Measurements from ENCODE around the gene NELL1.

Gene NELL1

DNA sequence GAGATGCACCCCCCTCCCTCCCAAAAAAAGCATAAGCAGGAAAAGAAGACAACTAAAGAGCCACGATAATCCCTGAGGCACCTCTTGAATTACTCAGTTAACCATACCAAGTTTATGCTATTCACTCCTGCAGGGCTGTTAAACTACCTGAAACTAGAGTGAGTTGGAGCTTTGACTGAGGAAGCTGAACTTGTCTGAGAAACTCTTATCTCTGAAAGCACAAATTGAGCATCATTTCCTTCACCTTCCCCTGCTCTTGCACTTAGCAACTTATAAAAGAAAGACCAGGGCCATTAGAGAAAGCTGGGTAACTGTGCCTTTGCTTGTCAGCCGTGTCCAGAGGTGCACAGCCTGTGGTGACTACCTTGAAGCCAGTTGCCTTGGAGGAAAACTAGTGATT is 745.6 kb downstream of the NELL1 start:
- H3K9me3 ChIP-seq (ENCODE audit: control insufficient read depth, low read length) = no peaks in the 10 kb centered on the region
- no peak overlapping the region for H3K4me3 ChIP-seq (ENCODE audit: low read depth, low read length)
- H3K79me2 ChIP-seq = no peaks in the 10 kb centered on the region
- H3K27ac ChIP-seq = no peak overlapping the region
- H3K36me3 ChIP-seq (ENCODE audit: control insufficient read depth, insufficient read depth, low read length) = no peaks in the 10 kb centered on the region
- H3K4me2 ChIP-seq (ENCODE audit: low read length) = no peak overlapping the region
- no peak for TF ChIP-seq CTCF (IDR thresholded peaks at IDR 0.05)
- no peaks in the 10 kb centered on the region for H3K27me3 ChIP-seq (ENCODE audit: control insufficient read depth, insufficient read depth, low read length)
- no peaks in the 10 kb centered on the region for H3K4me1 ChIP-seq
- H3K9ac ChIP-seq = no peak overlapping the region
- H2AFZ ChIP-seq = no peak overlapping the region

- no peak for TF ChIP-seq CTCF (IDR thresholded peaks at IDR 0.05)
- Histone ChIP-seq H3K9me3 (ENCODE audit: control insufficient read depth, low read length) (no peaks in the 10 kb centered on the region), H3K4me3 (ENCODE audit: low read depth, low read length) (no peak overlapping the region), H2AFZ (no peak overlapping the region), H3K79me2 (no peaks in the 10 kb centered on the region), H3K27ac (no peak overlapping the region), H3K27me3 (ENCODE audit: control insufficient read depth, insufficient read depth, low read length) (no peaks in the 10 kb centered on the region), H3K9ac (no peak overlapping the region), H3K4me1 (no peaks in the 10 kb centered on the region), H3K36me3 (ENCODE audit: control insufficient read depth, insufficient read depth, low read length) (no peaks in the 10 kb centered on the region), H3K4me2 (ENCODE audit: low read length) (no peak overlapping the region)
Observed at GRCh38 chr11:21415606-21416005, 746.2 kb downstream of the NELL1 start.

GRCh38 chr11:21421711-21422329 is 752.4 kb downstream of the NELL1 start:
- H3K4me2 ChIP-seq (ENCODE audit: low read length) = no peak overlapping the region
- no peaks in the 10 kb centered on the region for H3K79me2 ChIP-seq
- no peaks in the 10 kb centered on the region for H3K4me1 ChIP-seq
- H3K36me3 ChIP-seq (ENCODE audit: control insufficient read depth, insufficient read depth, low read length) = no peaks in the 10 kb centered on the region
- H3K9ac ChIP-seq = no peak overlapping the region
- no peak overlapping the region for H3K4me3 ChIP-seq (ENCODE audit: low read depth, low read length)
- H3K27me3 ChIP-seq (ENCODE audit: control insufficient read depth, insufficient read depth, low read length) = no peaks in the 10 kb centered on the region
- no peak for TF ChIP-seq CTCF (IDR thresholded peaks at IDR 0.05)
- H3K9me3 ChIP-seq (ENCODE audit: control insufficient read depth, low read length) = no peaks in the 10 kb centered on the region
- H2AFZ ChIP-seq = no peak overlapping the region
- H3K27ac ChIP-seq = no peak overlapping the region

- H3K4me1 ChIP-seq = no peaks in the 10 kb centered on the region
- no peaks in the 10 kb centered on the region for H3K9me3 ChIP-seq (ENCODE audit: control insufficient read depth, low read length)
- H3K27me3 ChIP-seq (ENCODE audit: control insufficient read depth, insufficient read depth, low read length) = no peaks in the 10 kb centered on the region
- H3K4me3 ChIP-seq (ENCODE audit: low read depth, low read length) = no peak overlapping the region
- H3K4me2 ChIP-seq (ENCODE audit: low read length) = no peak overlapping the region
- H3K9ac ChIP-seq = no peak overlapping the region
- H3K79me2 ChIP-seq = no peaks in the 10 kb centered on the region
- no peak overlapping the region for H3K27ac ChIP-seq
- H3K36me3 ChIP-seq (ENCODE audit: control insufficient read depth, insufficient read depth, low read length) = no peaks in the 10 kb centered on the region
- no peak overlapping the region for H2AFZ ChIP-seq
- no peak for TF ChIP-seq CTCF (IDR thresholded peaks at IDR 0.05)
Observed at GRCh38 chr11:21426931-21427330, 757.5 kb downstream of the NELL1 start.

DNA sequence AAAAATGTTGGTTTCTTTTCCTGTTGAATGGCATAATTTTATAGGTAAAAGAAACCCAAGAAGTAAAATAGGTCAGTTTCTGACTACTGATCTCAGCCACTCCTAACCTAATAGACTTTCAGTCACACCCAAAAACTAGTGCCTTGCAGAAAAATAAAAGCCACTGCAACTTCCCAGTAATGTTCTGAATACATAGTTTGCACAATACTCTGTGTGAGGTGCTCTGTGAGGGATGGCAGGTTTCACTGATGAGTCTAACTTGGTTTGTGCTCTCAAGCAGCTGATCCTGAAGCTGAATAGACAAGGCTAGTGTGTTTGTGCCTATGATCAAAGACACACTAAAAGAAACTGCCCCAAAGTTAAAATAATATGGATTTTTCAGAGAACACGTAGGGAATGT is 758.3 kb downstream of the NELL1 start:
- no peak overlapping the region for H3K9ac ChIP-seq
- no peak overlapping the region for H3K4me2 ChIP-seq (ENCODE audit: low read length)
- TF ChIP-seq CTCF (IDR thresholded peaks at IDR 0.05) = no peak
- H2AFZ ChIP-seq = no peak overlapping the region
- H3K4me3 ChIP-seq (ENCODE audit: low read depth, low read length) = no peak overlapping the region
- H3K79me2 ChIP-seq = no peaks in the 10 kb centered on the region
- H3K27me3 ChIP-seq (ENCODE audit: control insufficient read depth, insufficient read depth, low read length) = no peaks in the 10 kb centered on the region
- no peaks in the 10 kb centered on the region for H3K4me1 ChIP-seq
- no peaks in the 10 kb centered on the region for H3K9me3 ChIP-seq (ENCODE audit: control insufficient read depth, low read length)
- no peak overlapping the region for H3K27ac ChIP-seq
- no peaks in the 10 kb centered on the region for H3K36me3 ChIP-seq (ENCODE audit: control insufficient read depth, insufficient read depth, low read length)
